Peyer's patch (tissue), 4 donors: Measurements from ENCODE around the gene PEX26. TPM values are rescaled to one million over a fixed set of nuclear protein-coding genes. Genes with fewer than 3 reads are reported as not detected.

Experiments used
- DNase-seq, 3 donors: peaks; one replicate each; pipeline ENCODE4 v3.0.0-alpha.2; 2017 to 2019
- H3K27ac ChIP-seq, 4 donors: fragments of 200-600 bp; sonication (generic); one replicate each; pipeline ENCODE4 v1.5.1; 2016 to 2019
- H3K27me3 ChIP-seq, 2 donors: fragments of 200-600 bp; sonication (generic); one replicate each; pipeline ENCODE4 v1.5.1; 2019
- H3K36me3 ChIP-seq, 3 donors: fragments of 200-600 bp; sonication (generic); one replicate each; pipeline ENCODE4 v1.5.1; 2016 to 2019
- H3K4me1 ChIP-seq, 4 donors: fragments of 200-600 bp; sonication (generic); one replicate each; pipeline ENCODE4 v1.5.1; 2016 to 2019
- H3K4me3 ChIP-seq, 4 donors: fragments of 200-600 bp; sonication (generic); 1 replicate in 3 of 4; 2 replicates in 1 of 4; pipeline ENCODE4 v1.5.1; 2016 to 2019; ENCODE audit warnings: mild to moderate bottlenecking in 1 of 4
- H3K9me3 ChIP-seq, 4 donors: fragments of 200-600 bp; sonication (generic); one replicate each; pipeline ENCODE4 v1.5.1; 2016 to 2019; ENCODE audit warnings: mild to moderate bottlenecking in 1 of 4
- CTCF ChIP-seq, 6 experiments: fragments of 450-650 bp in 4 of 6; fragments of 200-600 bp in 2 of 6; sonication (generic) in 1 of 6; IDR thresholded peaks; one replicate each; pipeline ENCODE4 v1.5.1; 2017 to 2019; ENCODE audit warnings: antibody characterized with exemption in 6 of 6, mild to moderate bottlenecking in 3 of 6, moderate library complexity in 1 of 6
- POLR2A ChIP-seq, 2 donors: fragments of 450-650 bp; IDR thresholded peaks; one replicate each; pipeline ENCODE4 v1.5.1; 2017; ENCODE audit warnings: antibody characterized with exemption in 2 of 2, mild to moderate bottlenecking in 2 of 2, moderate library complexity in 2 of 2
- total RNA-seq, 4 donors: library from RNA; depleted of rRNA; stranded (reverse); fragments of >200 nt; gene quantifications; one replicate each; pipeline ENCODE4 v1.1.0, GENCODE V29; 2016

The PEX26 gene
- total RNA-seq, 4 donors from 2014 or later, result 53.6 to 120 (median 102) TPM

GRCh38 chr22:18109410-18110193 is 31.8 kb downstream of the PEX26 start:
- H3K4me3 ChIP-seq, result peak overlapping the region in 3 of 4 donors; percentile 56 to 62 (median 57)
- H3K27me3 ChIP-seq, result peaks cover 0 to 6% of the 10 kb centered on the region in 2 donors
- TF ChIP-seq POLR2A (IDR thresholded peaks at IDR 0.05) (no peak), CTCF (IDR thresholded peaks at IDR 0.05) (no peak)
- no peaks in the 10 kb centered on the region for H3K36me3 ChIP-seq
- peaks cover 0 to 5% (median 0%) of the 10 kb centered on the region in 4 donors for H3K9me3 ChIP-seq
- no peak overlapping the region for H3K27ac ChIP-seq
- peaks cover 0 to 18% (median 9%) of the 10 kb centered on the region in 4 donors for H3K4me1 ChIP-seq
- DNase-seq, result no peak

- Histone ChIP-seq H3K4me1 (peaks cover 0 to 18% (median 9%) of the 10 kb centered on the region in 4 donors), H3K36me3 (no peaks in the 10 kb centered on the region), H3K27ac (peak within 1 kb of the TSS in 1 of 4 donors; percentile 5), H3K9me3 (peaks cover 0 to 5% (median 0%) of the 10 kb centered on the region in 4 donors), H3K4me3 (peak within 1 kb of the TSS; percentile 22 to 62 (median 56)), H3K27me3 (peaks cover 0 to 6% of the 10 kb centered on the region in 2 donors)
- TF ChIP-seq CTCF (IDR thresholded peaks at IDR 0.05) (no peak), POLR2A (IDR thresholded peaks at IDR 0.05) (no peak)
- peak; percentile 24 to 60 (median 59) for DNase-seq
These were observed 32.6 kb downstream of the PEX26 start, which contains the start of gene TUBA8 for GRCh38 chr22:18110194-18110953. Gene TUBA8, plus strand, starts transcription at chr22:18110809. Its CDS starts 57 bp downstream, at chr22:18110866.

- TF ChIP-seq POLR2A (IDR thresholded peaks at IDR 0.05), result no peak
- no peak for TF ChIP-seq CTCF (IDR thresholded peaks at IDR 0.05)
- H3K27ac ChIP-seq, result no peak overlapping the region
- H3K36me3 ChIP-seq, result no peaks in the 10 kb centered on the region
- no peak for DNase-seq
- peaks cover 0 to 18% (median 9%) of the 10 kb centered on the region in 4 donors for H3K4me1 ChIP-seq
- peak overlapping the region; percentile 22 to 62 (median 56) for H3K4me3 ChIP-seq
- H3K9me3 ChIP-seq, result no peaks in the 10 kb centered on the region
- H3K27me3 ChIP-seq, result peaks cover 0 to 6% of the 10 kb centered on the region in 2 donors
These were observed 33.4 kb downstream of the PEX26 start for GRCh38 chr22:18110954-18111758.

- H3K4me1 ChIP-seq, result peaks cover 0 to 18% (median 9%) of the 10 kb centered on the region in 4 donors
- DNase-seq, result no peak
- H3K9me3 ChIP-seq, result no peaks in the 10 kb centered on the region
- no peak overlapping the region for H3K4me3 ChIP-seq
- H3K36me3 ChIP-seq, result no peaks in the 10 kb centered on the region
- no peak overlapping the region for H3K27ac ChIP-seq
- TF ChIP-seq CTCF (IDR thresholded peaks at IDR 0.05) (no peak), POLR2A (IDR thresholded peaks at IDR 0.05) (no peak)
- peaks cover 0 to 6% of the 10 kb centered on the region in 2 donors for H3K27me3 ChIP-seq
These were observed 34.1 kb downstream of the PEX26 start for GRCh38 chr22:18111759-18112330.

- TF ChIP-seq CTCF (IDR thresholded peaks at IDR 0.05) (no peak), POLR2A (IDR thresholded peaks at IDR 0.05) (no peak)
- Histone ChIP-seq H3K4me1 (peaks cover 0 to 18% (median 9%) of the 10 kb centered on the region in 4 donors), H3K36me3 (no peaks in the 10 kb centered on the region), H3K9me3 (no peaks in the 10 kb centered on the region), H3K27me3 (peaks cover 0 to 6% of the 10 kb centered on the region in 2 donors), H3K27ac (no peak overlapping the region), H3K4me3 (no peak overlapping the region)
- DNase-seq, result no peak
These were observed 34.6 kb downstream of the PEX26 start for GRCh38 chr22:18112440-18112839.
